ENCODE results near the gene UPK3BL2.
"Not testable (repeated sequence)": the region's sequence is repeated elsewhere in the genome, so short reads cannot be mapped to it uniquely, and the experiment has no call there.

The UPK3BL2 gene

DNA sequence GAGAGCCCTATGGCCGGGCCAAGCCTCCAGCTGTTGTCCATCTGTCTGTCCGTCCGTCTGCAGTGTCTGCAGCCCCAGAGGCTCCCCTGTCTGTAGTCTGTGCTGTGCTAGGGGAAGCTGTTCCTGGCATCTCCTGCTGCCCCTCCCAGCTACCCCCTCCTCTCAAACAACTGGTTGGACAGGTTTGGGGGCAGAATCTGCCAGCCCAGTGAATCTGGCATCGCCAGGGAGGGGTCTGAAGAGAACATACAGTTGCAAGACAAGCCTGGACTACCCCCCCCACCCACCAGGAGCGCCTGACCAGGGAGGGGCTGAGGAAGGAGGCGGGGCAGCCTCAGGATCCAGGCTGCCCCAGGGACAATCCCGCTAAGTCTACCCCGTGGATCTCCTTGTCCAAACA is at the start of gene UPK3BL2:
Gene UPK3BL2 (minus strand): TSS at position 101 of the 400 bp plus-strand sequence. CDS start 60 bp downstream, at position 41.
- CTCF ChIA-PET; POLR2A ChIA-PET; DNase-seq (ENCODE audit: extremely low spot score): not testable (repeated sequence)

DNA sequence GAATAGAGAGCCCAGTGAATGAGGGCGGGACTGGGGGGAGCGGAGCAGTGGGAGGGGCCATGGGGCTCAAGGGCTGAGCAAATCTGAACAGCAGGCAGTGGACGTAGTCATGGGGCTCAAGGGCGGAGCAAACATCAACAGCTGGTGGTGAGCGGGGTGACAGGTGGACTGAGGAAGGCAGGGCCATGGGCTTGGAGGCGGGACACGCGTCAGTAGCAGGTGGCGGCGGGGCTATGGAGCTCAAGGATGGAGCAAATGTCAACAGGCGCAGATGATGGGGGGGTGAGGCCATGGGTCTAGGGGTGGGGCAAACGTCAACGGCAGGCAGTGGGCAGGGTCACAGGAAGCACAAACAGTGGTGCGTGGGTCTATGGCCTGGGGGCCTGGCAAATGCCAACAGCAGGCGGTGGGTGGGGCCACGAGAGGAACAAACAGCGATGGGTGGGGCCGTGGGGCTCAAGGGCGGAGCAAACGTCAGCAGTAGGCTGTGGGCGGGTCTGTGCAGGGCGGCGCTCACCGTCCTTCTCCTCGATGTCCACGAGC is 49.1 kb upstream of the UPK3BL2 start:
- CTCF ChIA-PET; DNase-seq (ENCODE audit: extremely low spot score); POLR2A ChIA-PET: not testable (repeated sequence)

- CTCF ChIA-PET; POLR2A ChIA-PET; DNase-seq (ENCODE audit: extremely low spot score): not testable (repeated sequence)
These were observed 46.4 kb upstream of the UPK3BL2 start for GRCh38 chr7:102589857-102590256.

DNA sequence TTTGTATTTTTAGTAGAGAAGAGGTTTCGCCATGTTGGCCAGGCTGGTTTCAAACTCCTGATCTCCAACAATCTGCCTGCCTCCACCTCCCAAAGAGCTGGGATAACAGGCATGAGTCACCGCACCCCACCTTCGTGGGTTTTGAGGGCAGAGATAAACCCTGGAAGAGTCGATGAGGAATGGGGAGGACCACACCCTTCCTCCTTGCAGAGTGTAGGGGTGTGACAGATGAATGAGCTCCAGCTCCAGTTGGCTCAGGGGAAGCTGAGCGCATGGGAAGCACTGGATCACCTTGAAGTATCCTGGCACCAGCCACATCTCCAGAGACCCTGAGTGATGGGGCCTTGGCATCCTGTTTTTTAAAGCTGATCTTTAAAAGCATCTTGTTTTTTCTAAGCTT is 40.0 kb upstream of the UPK3BL2 start:
- DNase-seq (ENCODE audit: extremely low spot score); POLR2A ChIA-PET; CTCF ChIA-PET: not testable (repeated sequence)

GRCh38 chr7:102581722-102582121 is 38.2 kb upstream of the UPK3BL2 start:
- POLR2A ChIA-PET; CTCF ChIA-PET; DNase-seq (ENCODE audit: extremely low spot score): not testable (repeated sequence)

DNA sequence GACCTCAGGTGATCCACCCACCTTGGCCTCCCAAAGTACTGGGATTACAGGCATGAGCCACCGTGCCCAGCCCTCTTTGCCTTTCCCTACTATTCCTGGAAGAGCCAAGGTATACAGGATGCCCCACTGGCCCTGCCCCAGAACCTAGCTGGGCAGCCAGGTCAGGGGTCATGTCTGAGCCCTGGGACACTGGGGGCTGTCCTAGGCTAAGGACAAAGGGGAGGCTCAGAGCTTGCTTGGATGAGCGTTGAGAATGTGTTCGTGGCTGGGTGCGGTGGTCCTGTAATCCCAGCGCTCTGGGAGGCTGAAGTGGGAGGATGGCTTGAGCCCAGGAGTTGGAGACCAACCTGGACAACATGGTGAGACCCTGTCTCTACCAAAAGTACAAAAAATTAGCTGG is 35.0 kb upstream of the UPK3BL2 start:
- CTCF ChIA-PET; POLR2A ChIA-PET; DNase-seq (ENCODE audit: extremely low spot score): not testable (repeated sequence)

DNA sequence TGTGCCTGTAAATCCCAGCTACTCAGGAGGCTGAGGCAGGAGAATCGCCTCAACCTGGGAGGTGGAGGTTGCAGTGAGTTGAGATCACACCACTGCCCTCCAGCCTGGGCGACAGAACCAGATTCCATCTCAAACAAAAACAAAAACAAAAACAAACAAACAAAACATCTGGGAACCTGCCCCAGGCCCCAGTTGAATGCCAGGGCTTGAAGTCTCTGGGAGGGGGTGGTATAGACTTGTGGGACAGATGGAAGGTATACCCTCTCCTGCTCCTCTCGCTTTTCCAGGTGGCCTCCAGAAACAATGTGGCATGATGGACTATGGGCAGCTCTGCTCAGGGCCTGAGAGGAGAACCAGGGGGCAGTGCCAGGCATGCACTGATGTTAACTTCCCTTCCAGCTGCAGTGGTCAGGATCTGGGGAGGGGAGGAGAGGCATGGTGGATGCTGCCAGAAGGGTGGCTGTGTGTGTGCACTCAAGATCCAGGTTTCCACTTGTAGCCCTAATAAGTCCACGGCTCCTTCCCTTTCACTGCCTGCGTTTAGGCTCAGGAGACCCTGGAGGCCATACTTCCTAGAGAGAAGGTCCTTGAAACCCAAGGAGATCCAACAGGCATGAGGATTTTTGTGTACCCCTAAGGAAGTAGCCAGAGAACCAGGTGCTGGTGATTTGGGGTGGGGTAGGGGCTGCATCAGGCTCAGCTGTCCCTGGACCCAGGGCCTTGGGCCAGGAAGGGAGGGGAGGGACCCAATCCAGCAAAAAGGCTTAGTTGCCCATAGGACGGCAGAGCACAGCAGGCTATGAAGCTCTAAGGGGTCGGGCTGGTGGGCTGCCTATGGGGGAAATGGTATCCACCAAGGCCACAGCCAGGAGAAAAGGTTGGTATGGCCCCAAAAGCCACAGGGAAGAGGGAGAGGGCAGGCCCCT is 34.1 kb upstream of the UPK3BL2 start:
- CTCF ChIA-PET; DNase-seq (ENCODE audit: extremely low spot score): not testable (repeated sequence)

DNA sequence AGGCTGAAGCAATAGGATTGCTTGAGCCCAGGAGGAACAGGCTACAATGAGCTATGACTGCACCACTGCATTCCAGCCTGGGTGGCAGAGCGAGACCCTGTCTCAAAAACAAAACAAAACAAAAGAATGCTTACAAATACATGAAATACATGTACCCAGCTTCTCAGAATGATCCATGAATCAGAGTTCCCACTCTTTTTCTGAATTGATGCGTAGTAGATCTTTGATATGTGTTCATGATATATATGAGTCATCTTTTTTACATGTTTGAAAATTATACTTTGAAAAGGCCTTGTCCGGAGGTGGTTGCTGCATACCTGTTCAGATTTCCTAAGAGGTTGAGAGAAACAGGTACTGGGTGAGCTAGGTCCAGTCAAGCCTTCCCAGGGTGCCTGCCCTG is 32.9 kb upstream of the UPK3BL2 start:
- DNase-seq (ENCODE audit: extremely low spot score); CTCF ChIA-PET: not testable (repeated sequence)

More for the DNA sequence above, 34.1 kb upstream of the UPK3BL2 start:
- POLR2A ChIA-PET: not testable (repeated sequence)

DNA sequence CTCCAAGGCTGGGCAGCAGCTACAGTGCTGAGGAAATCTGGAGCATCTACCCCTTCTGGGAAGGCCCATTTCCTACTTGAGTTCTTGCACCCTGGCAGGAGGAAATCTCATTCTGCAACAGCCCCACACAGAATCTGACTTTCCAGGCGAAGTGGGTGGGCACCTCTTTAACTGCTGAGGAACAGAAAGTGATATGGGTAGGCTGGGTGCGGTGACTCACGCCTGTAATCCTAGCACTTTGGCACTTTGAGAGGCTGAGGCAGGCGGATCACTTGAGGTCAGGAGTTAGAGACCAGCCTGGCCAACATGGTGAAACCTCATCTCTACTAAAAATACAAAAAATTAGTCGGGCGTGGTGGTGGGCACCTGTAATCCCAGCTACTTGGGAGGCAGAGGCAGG is 31.1 kb upstream of the UPK3BL2 start:
- CTCF ChIA-PET; DNase-seq (ENCODE audit: extremely low spot score): not testable (repeated sequence)

More for the DNA sequence above, 32.9 kb upstream of the UPK3BL2 start:
- POLR2A ChIA-PET: not testable (repeated sequence)

DNA sequence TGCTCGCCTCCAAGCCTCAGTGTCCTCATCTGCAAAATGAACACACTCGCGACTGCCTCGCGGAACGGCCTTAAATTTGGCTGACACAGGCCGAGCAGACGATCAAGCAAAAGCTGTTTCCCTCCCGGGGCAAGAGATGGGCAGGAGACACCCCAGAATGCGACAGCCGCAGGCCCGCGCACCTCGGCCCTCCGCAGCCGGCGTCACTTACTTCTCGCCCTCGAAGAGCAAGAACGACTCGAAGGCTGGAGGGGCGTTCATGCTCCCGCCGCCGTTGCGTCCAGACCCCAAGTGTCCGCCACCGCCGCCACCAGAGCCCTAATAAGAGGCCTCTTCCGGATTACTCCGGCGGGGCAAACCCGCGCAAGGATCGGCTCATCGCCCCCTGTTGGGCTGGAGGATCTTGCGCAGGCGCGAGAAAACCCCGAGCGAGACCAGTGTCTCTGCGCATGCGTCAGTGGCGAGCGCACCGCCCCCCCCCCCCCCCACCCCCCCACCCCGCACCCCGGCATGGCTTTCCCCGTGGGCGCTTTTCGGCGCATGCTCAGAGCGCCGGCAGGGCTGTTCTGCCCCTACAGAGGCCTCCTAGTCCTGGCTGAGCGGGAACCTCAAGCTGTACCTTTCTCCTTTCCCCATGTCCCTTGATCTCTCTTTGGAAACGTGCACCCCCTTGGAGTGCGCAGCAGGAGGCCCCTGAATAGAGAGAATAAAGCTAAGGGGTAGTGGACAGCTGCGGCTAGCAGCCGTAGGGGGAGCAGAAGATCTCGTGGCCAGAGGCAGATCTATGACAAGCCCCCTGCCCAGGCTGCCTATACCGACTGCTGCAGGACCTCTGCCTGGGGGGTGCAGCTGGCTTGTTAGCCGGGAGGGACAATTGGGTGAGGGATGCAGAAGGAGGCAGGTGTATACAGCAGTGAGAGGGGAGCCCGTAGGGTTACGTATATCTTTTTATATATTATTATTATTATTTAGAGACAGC is 29.1 kb upstream of the UPK3BL2 start, which contains the start of gene POLR2J3:
Gene POLR2J3 (minus strand): TSS at position 323 of the 979 bp plus-strand sequence. CDS start 62 bp downstream, at position 261.
- POLR2A ChIA-PET; DNase-seq (ENCODE audit: extremely low spot score); CTCF ChIA-PET: not testable (repeated sequence)
- TF ChIP-seq ELF4 (IDR thresholded peaks at IDR 0.05): peak; percentile 41; the same call in 1 of the 2 replicates

More for the DNA sequence above, 31.1 kb upstream of the UPK3BL2 start:
- POLR2A ChIA-PET: not testable (repeated sequence)

DNA sequence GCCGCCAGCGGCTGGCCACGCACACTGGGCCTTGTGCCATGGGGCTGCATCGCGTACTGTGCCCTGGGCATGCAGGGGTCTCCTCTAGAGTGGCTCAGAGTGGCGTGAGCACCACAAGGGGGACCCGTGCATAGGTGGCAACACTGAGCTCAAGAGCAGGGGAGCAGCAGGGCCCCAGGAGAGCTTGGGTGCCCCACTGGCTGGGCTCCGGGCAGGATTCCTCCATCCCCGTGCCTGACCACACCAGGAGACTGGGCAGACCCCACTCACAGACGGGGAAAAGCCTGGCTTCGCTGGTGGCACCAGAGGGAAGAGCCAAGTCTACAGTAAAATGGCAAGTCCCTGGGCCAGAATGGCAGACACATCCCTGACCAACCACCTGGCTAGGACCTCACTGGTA is 25.1 kb upstream of the UPK3BL2 start:
- CTCF ChIA-PET; POLR2A ChIA-PET; DNase-seq (ENCODE audit: extremely low spot score): not testable (repeated sequence)

- DNase-seq (ENCODE audit: extremely low spot score); CTCF ChIA-PET; POLR2A ChIA-PET: not testable (repeated sequence)
These were observed 7.4 kb upstream of the UPK3BL2 start, which contains the start of gene SPDYE2 for GRCh38 chr7:102550808-102551422. TSS of gene SPDYE2 (plus strand) at chr7:102551226. CDS start at chr7:102553256, 2,030 bp downstream.

DNA sequence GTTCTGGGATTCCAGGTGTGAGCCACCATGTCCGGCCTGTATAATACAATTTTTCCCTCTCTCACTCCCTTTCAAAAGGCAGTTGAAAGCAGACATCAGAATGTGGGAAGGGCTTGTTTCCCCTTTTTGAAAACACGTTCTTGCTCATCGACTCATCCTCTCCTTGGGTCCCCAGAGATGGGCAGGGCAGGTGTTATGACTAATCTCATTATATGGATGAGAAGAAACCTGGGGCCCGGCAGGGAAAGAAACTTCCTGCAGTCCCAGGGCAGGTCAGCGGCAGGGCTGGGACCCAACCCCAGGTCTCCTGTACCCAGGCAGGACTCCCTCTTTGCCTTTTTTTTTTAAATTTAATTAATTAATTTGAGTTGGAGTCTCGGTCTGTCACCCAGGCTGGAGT is 2.9 kb upstream of the UPK3BL2 start:
- POLR2A ChIA-PET; DNase-seq (ENCODE audit: extremely low spot score); CTCF ChIA-PET: not testable (repeated sequence)

- CTCF ChIA-PET; DNase-seq (ENCODE audit: extremely low spot score); POLR2A ChIA-PET: not testable (repeated sequence)
These were observed 1.8 kb upstream of the UPK3BL2 start for GRCh38 chr7:102545288-102545687.

DNA sequence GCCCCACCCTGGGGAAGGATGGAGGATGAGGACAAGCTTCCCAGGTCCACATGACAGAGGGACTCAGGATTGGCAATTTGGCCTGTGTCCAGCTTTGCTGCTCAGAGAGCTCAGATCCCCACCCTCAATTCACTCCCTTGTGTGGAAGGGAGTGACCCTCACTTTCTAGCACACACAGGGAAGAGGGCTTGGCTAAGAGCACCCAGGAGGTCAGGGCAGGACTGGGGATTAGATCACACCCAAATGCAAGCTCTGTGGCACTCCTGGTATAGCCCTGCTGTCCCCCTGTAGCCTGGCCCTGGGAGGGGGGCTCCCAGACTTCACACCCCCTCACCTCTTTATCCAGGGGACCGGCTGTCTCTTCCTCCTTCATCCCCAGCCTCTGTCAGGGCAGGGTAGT is 876 bp upstream of the UPK3BL2 start:
- DNase-seq (ENCODE audit: extremely low spot score); CTCF ChIA-PET: not testable (repeated sequence)

GRCh38 chr7:102542771-102543170 is 725 bp downstream of the UPK3BL2 start:
- CTCF ChIA-PET; DNase-seq (ENCODE audit: extremely low spot score); POLR2A ChIA-PET: not testable (repeated sequence)

More for the DNA sequence above, 876 bp upstream of the UPK3BL2 start:
- POLR2A ChIA-PET: not testable (repeated sequence)

DNA sequence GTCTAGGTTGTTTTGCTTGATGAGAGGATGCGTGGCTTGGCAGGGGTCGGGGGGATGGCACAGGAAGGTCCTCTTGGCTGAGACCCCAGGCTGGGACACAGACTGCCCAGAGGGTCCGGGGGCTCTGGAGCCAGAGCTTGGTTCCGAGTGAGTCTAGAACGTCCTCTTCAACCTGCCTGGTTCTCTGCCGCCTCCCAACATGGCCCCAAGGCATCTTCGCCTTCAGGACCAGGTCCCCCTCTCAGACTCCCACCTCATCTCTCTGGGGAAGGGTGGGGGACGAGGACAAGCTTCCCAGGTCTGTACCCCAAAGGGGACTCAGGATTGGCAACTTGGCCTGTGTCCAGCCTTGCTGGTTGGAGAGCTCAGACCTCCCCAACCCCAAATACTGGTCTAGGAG is 1.4 kb downstream of the UPK3BL2 start:
- DNase-seq (ENCODE audit: extremely low spot score); POLR2A ChIA-PET; CTCF ChIA-PET: not testable (repeated sequence)

DNA sequence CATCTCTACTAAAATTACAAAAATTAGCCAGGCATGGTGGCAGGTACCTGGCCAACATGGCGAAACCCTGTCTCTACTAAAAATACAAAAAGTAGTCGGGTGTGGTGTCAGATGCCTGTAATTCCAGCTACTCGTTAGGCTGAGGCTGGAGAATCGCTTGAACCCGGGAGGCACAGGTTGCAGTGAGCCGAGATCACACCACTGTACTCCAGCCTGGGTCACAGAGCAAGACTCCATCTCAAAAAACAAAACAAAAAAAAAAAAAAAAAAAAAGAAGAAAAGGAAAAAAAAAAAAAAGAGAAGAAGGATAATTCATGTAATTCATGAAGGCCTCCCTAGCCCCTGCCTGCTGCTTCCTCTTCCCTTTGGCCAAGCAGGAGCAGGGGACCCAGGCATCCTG is 2.9 kb downstream of the UPK3BL2 start:
- DNase-seq (ENCODE audit: extremely low spot score); CTCF ChIA-PET; POLR2A ChIA-PET: not testable (repeated sequence)

Data from HEK293T (cell line).